Ishikawa (cell line): ENCODE data around the gene ACKR3.

ENCODE experiments used
- CEBPB ChIP-seq: IDR thresholded peaks from 2 replicates; pipeline ENCODE4 v1.6.1; 2012
- EP300 ChIP-seq: IDR thresholded peaks from 2 replicates; pipeline ENCODE4 v1.6.1; 2012; ENCODE audit warnings: borderline replicate concordance
- FOXM1 ChIP-seq: IDR thresholded peaks from 2 replicates; pipeline ENCODE4 v1.6.1; 2012; ENCODE audit warnings: low read depth, borderline replicate concordance
- MAX ChIP-seq: IDR thresholded peaks from 2 replicates; pipeline ENCODE4 v1.6.1; 2012
- NFIC ChIP-seq: IDR thresholded peaks from 2 replicates; pipeline ENCODE4 v1.6.1; 2012
- RAD21 ChIP-seq: IDR thresholded peaks from 2 replicates; pipeline ENCODE4 v1.6.1; 2012; ENCODE audit warnings: low read depth
- REST ChIP-seq: IDR thresholded peaks from 2 replicates; pipeline ENCODE4 v1.6.1; 2012; ENCODE audit warnings: low read depth, mild to moderate bottlenecking
- TAF1 ChIP-seq: IDR thresholded peaks from 2 replicates; pipeline ENCODE4 v1.6.1; 2012; ENCODE audit warnings: low read depth, mild to moderate bottlenecking
- TCF12 ChIP-seq: IDR thresholded peaks from 2 replicates; pipeline ENCODE4 v1.6.1; 2012; ENCODE audit warnings: low read depth
- YY1 ChIP-seq: IDR thresholded peaks from 2 replicates; pipeline ENCODE4 v1.6.1; 2012; ENCODE audit warnings: low read depth
- TF ChIP-seq, protein P1 (sequence below): IDR thresholded peaks from 2 replicates; pipeline ENCODE4 v1.6.1; 2012

- TF ChIP-seq RAD21 (no peak), TAF1 (no peak), NFIC (no peak), YY1 (no peak), FOXM1 (no peak), REST (no peak), CEBPB (no peak), EP300 (no peak), TCF12 (no peak), MAX (no peak)
- TF ChIP-seq, protein P1, sequence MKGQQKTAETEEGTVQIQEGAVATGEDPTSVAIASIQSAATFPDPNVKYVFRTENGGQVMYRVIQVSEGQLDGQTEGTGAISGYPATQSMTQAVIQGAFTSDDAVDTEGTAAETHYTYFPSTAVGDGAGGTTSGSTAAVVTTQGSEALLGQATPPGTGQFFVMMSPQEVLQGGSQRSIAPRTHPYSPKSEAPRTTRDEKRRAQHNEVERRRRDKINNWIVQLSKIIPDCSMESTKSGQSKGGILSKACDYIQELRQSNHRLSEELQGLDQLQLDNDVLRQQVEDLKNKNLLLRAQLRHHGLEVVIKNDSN = no peak
Observed at GRCh38 chr2:236593531-236593930, 23.9 kb downstream of the ACKR3 start.
